ENCODE data around the gene AP3B1.

DNA sequence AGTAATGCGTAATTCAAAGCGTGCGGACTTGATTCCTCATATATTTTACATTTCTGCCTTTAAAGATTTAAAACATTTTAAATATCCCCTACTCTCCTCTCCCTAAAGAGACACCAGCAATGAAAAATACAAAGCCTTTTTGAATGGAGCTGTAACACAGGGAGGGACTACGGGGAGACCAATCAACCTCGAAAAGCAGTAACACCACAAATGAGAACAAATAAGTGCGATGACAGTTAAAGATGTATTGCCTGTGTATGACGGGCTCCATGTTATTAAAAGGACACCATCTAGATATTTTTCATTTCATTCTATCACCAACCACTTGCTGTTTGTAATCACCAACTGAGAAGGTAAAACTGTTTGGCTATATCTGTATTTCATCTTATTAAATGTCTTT, 288.0 kb downstream of the AP3B1 start:
- TF ChIP-seq, protein P1, sequence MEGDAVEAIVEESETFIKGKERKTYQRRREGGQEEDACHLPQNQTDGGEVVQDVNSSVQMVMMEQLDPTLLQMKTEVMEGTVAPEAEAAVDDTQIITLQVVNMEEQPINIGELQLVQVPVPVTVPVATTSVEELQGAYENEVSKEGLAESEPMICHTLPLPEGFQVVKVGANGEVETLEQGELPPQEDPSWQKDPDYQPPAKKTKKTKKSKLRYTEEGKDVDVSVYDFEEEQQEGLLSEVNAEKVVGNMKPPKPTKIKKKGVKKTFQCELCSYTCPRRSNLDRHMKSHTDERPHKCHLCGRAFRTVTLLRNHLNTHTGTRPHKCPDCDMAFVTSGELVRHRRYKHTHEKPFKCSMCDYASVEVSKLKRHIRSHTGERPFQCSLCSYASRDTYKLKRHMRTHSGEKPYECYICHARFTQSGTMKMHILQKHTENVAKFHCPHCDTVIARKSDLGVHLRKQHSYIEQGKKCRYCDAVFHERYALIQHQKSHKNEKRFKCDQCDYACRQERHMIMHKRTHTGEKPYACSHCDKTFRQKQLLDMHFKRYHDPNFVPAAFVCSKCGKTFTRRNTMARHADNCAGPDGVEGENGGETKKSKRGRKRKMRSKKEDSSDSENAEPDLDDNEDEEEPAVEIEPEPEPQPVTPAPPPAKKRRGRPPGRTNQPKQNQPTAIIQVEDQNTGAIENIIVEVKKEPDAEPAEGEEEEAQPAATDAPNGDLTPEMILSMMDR (IDR thresholded peaks at IDR 0.05), result no peak
- no peak for TF ChIP-seq POLR2A (IDR thresholded peaks at IDR 0.05)

All from testis (tissue), 2 donors.